ENCODE results near the gene NOTO.

Gene NOTO

DNA sequence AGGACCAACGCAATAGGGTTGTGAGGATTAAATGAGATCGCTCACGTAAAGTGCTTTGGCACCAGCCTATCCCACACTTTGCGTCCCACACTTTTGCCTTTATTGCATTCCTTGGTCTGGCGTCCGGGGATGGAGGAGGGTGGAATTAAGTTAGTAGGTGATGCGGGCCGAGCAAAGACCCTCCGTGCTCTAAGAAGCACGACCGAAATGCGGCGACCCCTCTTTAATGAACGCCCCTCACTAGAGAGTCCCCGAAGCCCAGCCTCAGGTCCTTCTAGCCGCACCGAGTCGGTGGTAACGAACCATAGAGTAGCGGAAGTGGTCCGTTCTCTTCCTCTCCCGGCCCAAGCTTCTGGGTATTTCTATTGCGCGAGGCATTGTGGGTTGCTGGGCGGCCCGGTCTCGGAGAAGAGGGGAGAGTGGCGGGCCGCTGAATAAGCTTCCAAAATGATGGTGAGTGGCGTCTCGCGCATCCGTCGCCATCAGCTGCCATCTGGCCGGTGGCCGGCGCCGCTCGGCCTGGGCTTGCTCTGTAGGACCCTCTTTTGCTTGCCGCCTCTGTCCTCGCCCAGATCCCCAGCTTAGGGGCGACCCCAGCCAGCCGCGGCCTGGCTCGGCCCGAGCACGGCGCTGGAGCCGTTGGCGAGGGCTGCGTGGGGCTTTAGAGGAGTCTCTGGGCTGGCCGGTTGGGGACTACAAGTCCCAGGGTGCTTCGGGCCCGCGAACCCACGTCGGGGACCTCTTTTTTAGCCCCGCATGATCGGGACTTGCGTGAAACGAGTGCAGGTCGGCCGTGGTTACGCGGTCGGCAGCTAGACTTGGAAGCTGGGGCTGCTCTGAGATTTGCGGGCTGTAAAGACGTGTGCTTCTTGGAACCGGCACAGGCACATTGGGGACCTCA is 31.8 kb downstream of the NOTO start, which contains the start of gene CCT7:
TSS of gene CCT7 (plus strand) at position 377 of the 901 bp plus-strand sequence. CDS start at position 448, 71 bp downstream.
- peaks cover 46% of the 10 kb centered on the region for H3K4me1 ChIP-seq (ENCODE audit: insufficient read depth, low read length)
- H3K79me2 ChIP-seq (ENCODE audit: insufficient read depth, low read length): peaks cover 63% of the 10 kb centered on the region
- peak within 1 kb of the TSS; percentile 87 for H2AFZ ChIP-seq (ENCODE audit: low read depth, low read length)
- peaks cover 41% of the 10 kb centered on the region for H4K20me1 ChIP-seq (ENCODE audit: insufficient read depth, low read length)
- TF ChIP-seq CTCF (IDR thresholded peaks at IDR 0.05; ENCODE audit: borderline replicate concordance, extremely low read depth, low read length, poor library complexity, severe bottlenecking) (no peak), EZH2 (IDR thresholded peaks at IDR 0.05; ENCODE audit: borderline replicate concordance, low read depth, low read length, severe bottlenecking) (no peak)
- peaks cover 50% of the 10 kb centered on the region for H3K36me3 ChIP-seq (ENCODE audit: insufficient read depth, low read length)
- peak; percentile 74 for ATAC-seq (ENCODE audit: insufficient read depth, low read depth)
- peak; percentile 93 for DNase-seq
- H3K27ac ChIP-seq (ENCODE audit: low read length): peak within 1 kb of the TSS; percentile 87
- peak within 1 kb of the TSS; percentile 63 to 71 for H3K4me3 ChIP-seq (ENCODE audit: low read depth in 1 of 2, low read length in 2 of 2)
- H3K4me2 ChIP-seq (ENCODE audit: insufficient read depth, low read length): peak within 1 kb of the TSS; percentile 85
- H3K27me3 ChIP-seq (ENCODE audit: insufficient read depth, low read length, poor library complexity): no peaks in the 10 kb centered on the region
- peak within 1 kb of the TSS; percentile 93 for H3K9ac ChIP-seq (ENCODE audit: low read depth, low read length)
- no peaks in the 10 kb centered on the region for H3K9me3 ChIP-seq (ENCODE audit: insufficient read depth, low read length, severe bottlenecking)

DNA sequence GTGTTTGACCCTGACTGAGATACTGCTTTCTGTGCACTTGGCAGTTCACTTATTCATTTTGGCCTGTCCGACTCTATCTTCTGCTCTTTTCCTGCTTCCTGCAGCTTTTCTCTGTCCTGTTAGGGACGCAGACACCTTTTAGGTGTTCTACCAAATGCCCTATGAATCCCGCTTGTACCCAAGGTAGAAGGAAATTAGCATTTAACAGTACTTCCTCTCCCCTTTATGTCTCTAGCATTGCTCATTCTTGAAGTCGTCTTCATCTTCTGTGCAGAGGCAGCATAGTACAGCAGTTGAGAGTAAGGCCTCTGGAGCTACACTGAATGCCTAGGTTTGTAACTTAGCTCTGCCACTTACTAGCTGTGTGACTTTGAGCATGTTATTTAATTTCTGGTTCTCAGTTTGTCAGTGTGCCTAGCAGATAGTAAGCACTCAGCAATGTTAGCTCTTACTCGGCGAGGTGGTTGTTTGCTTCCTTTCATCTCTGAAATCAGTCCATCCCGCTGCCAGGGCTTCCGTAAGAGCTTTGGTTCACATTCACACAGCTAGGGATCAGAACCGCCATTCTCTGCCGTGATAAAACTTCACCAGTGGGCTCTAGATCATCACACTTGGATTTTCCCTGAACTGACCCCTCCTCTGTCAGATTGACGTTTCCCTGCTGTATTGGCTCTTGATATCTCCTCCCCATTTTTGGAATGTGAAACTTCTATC is 33.1 kb downstream of the NOTO start:
- Histone ChIP-seq H3K9ac (ENCODE audit: low read depth, low read length) (peak overlapping the region; percentile 93), H3K4me2 (ENCODE audit: insufficient read depth, low read length) (peak overlapping the region; percentile 85), H2AFZ (ENCODE audit: low read depth, low read length) (no peak overlapping the region), H3K27me3 (ENCODE audit: insufficient read depth, low read length, poor library complexity) (no peaks in the 10 kb centered on the region), H3K4me3 (ENCODE audit: low read depth in 1 of 2, low read length in 2 of 2) (peak overlapping the region; percentile 63 to 71), H4K20me1 (ENCODE audit: insufficient read depth, low read length) (peaks cover 53% of the 10 kb centered on the region), H3K9me3 (ENCODE audit: insufficient read depth, low read length, severe bottlenecking) (no peaks in the 10 kb centered on the region), H3K4me1 (ENCODE audit: insufficient read depth, low read length) (peaks cover 52% of the 10 kb centered on the region), H3K27ac (ENCODE audit: low read length) (peak overlapping the region; percentile 87), H3K79me2 (ENCODE audit: insufficient read depth, low read length) (peaks cover 76% of the 10 kb centered on the region), H3K36me3 (ENCODE audit: insufficient read depth, low read length) (peaks cover 55% of the 10 kb centered on the region)
- ATAC-seq (ENCODE audit: insufficient read depth, low read depth) (no peak), DNase-seq (no peak)
- TF ChIP-seq CTCF (IDR thresholded peaks at IDR 0.05; ENCODE audit: borderline replicate concordance, extremely low read depth, low read length, poor library complexity, severe bottlenecking): no peak
- no peak for TF ChIP-seq EZH2 (IDR thresholded peaks at IDR 0.05; ENCODE audit: borderline replicate concordance, low read depth, low read length, severe bottlenecking)

GRCh38 chr2:73237168-73237567 is 34.8 kb downstream of the NOTO start:
- no peak for ATAC-seq (ENCODE audit: insufficient read depth, low read depth)
- Histone ChIP-seq H3K4me3 (ENCODE audit: low read depth in 1 of 2, low read length in 2 of 2) (peak overlapping the region in 1 of 2 experiments; percentile 36; a peak in 1 of 4 replicates), H3K4me1 (ENCODE audit: insufficient read depth, low read length) (peaks cover 46% of the 10 kb centered on the region), H3K9ac (ENCODE audit: low read depth, low read length) (peak overlapping the region; percentile 24; the same call in 1 of the 2 replicates), H3K27me3 (ENCODE audit: insufficient read depth, low read length, poor library complexity) (no peaks in the 10 kb centered on the region), H4K20me1 (ENCODE audit: insufficient read depth, low read length) (peaks cover 58% of the 10 kb centered on the region), H3K36me3 (ENCODE audit: insufficient read depth, low read length) (peaks cover 65% of the 10 kb centered on the region), H3K27ac (ENCODE audit: low read length) (no peak overlapping the region), H2AFZ (ENCODE audit: low read depth, low read length) (no peak overlapping the region), H3K79me2 (ENCODE audit: insufficient read depth, low read length) (peaks cover 88% of the 10 kb centered on the region), H3K9me3 (ENCODE audit: insufficient read depth, low read length, severe bottlenecking) (no peaks in the 10 kb centered on the region), H3K4me2 (ENCODE audit: insufficient read depth, low read length) (peak overlapping the region; percentile 85; the same call in 1 of the 2 replicates)
- DNase-seq: no peak
- TF ChIP-seq EZH2 (IDR thresholded peaks at IDR 0.05; ENCODE audit: borderline replicate concordance, low read depth, low read length, severe bottlenecking): no peak
- no peak for TF ChIP-seq CTCF (IDR thresholded peaks at IDR 0.05; ENCODE audit: borderline replicate concordance, extremely low read depth, low read length, poor library complexity, severe bottlenecking)

All from DND-41 (cell line).